H1 (cell line): ENCODE results near the gene ANKIB1. TPM values are rescaled to one million over a fixed set of nuclear protein-coding genes. Genes with fewer than 3 reads are reported as not detected.

Experiments used
- CTCF ChIA-PET: fragments of 300-600 bp; sonication (Branson Sonifier 250); formaldehyde crosslinking; loops from one replicate; lab custom pipeline; 2021; ENCODE audit not compliant: partially characterized antibody; lab: Charles Lee
- POLR2A ChIA-PET: fragments of 300-600 bp; sonication (Branson Sonifier 250); formaldehyde crosslinking; loops from one replicate; lab custom pipeline; 2021; ENCODE audit warnings: inconsistent platforms; ENCODE audit not compliant: partially characterized antibody; lab: Charles Lee
- DNase-seq, 2 experiments: peaks; one replicate each; pipeline versions ENCODE4 v3.0.0 to v3.0.0-alpha.2; 2010 to 2022; ENCODE audit warnings: low spot score in 2 of 2, low read depth in 1 of 2, mixed read lengths in 1 of 2
- FAIRE-seq: peaks from 2 replicates; lab custom pipeline; 2011; peaks lifted over from hg19 to GRCh38; lab: Jason Lieb, UNC
- H2AFZ ChIP-seq: 2 replicates; pipeline ENCODE4 v1.8.1; 2012; ENCODE audit warnings: low read length, inconsistent platforms
- H2AK5ac ChIP-seq: 2 replicates; pipeline ENCODE4 v1.6.1; 2013; ENCODE audit warnings: low read depth, low read length
- H2BK120ac ChIP-seq: replicated peaks from 2 replicates; pipeline ENCODE3; 2013; ENCODE audit warnings: low read depth, low read length, inconsistent platforms
- H2BK12ac ChIP-seq: 2 replicates; pipeline ENCODE4 v1.6.1; 2013; ENCODE audit warnings: low read depth, low read length
- H2BK15ac ChIP-seq: 2 replicates; pipeline ENCODE4 v1.6.1; 2013; ENCODE audit warnings: low read length
- H2BK20ac ChIP-seq: 2 replicates; pipeline ENCODE4 v1.6.1; 2013; ENCODE audit warnings: low read length
- H2BK5ac ChIP-seq: 2 replicates; pipeline ENCODE4 v1.6.1; 2013; ENCODE audit warnings: low read depth, low read length
- H3K14ac ChIP-seq: 2 replicates; pipeline ENCODE4 v1.6.1; 2013; ENCODE audit warnings: inconsistent platforms; ENCODE audit not compliant: insufficient read length
- H3K18ac ChIP-seq: 2 replicates; pipeline ENCODE4 v1.6.1; 2013; ENCODE audit warnings: low read length; ENCODE audit errors: extremely low read depth
- H3K23ac ChIP-seq: 2 replicates; pipeline ENCODE4 v1.6.1; 2013; ENCODE audit warnings: inconsistent platforms; ENCODE audit not compliant: insufficient read length
- H3K23me2 ChIP-seq: 2 replicates; pipeline ENCODE4 v1.6.1; 2013; ENCODE audit warnings: low read depth, low read length
- H3K27ac ChIP-seq: 2 replicates; pipeline ENCODE4 v1.6.1; 2011; ENCODE audit warnings: low read depth, low read length, inconsistent platforms
- H3K27me3 ChIP-seq, 4 experiments: replicated peaks in 1 of 4; 1 replicate in 1 of 4; 2 replicates in 3 of 4; pipeline versions ENCODE4 v1.6.1 to v1.8.1; 2011 to 2013; ENCODE audit warnings: low read length in 3 of 4, mild to moderate bottlenecking in 3 of 4, inconsistent platforms in 2 of 4, mixed read lengths in 2 of 4, moderate library complexity in 1 of 4; ENCODE audit not compliant: control insufficient read depth in 3 of 4, insufficient read depth in 3 of 4; ENCODE audit errors: extremely low read depth in 1 of 4
- H3K36me3 ChIP-seq, 4 experiments: 2 replicates each; pipeline versions ENCODE4 v1.6.1 to v1.8.1; 2011 to 2013; ENCODE audit warnings: mild to moderate bottlenecking in 4 of 4, low read length in 3 of 4, moderate library complexity in 2 of 4, control low read depth in 1 of 4, inconsistent platforms in 1 of 4; ENCODE audit not compliant: insufficient read depth in 4 of 4, control insufficient read depth in 2 of 4
- H3K4ac ChIP-seq: replicated peaks from 2 replicates; pipeline ENCODE3; 2013; ENCODE audit warnings: low read length, low read depth, mixed read lengths, inconsistent platforms; ENCODE audit not compliant: insufficient read length
- H3K4me1 ChIP-seq, 4 experiments: replicated peaks in 1 of 4; 1 replicate in 1 of 4; 2 replicates in 3 of 4; pipeline versions ENCODE4 v1.6.1 to v1.8.1; 2011 to 2013; ENCODE audit warnings: low read length in 3 of 4, inconsistent platforms in 2 of 4, mixed read lengths in 1 of 4; ENCODE audit not compliant: insufficient read depth in 4 of 4, control insufficient read depth in 3 of 4
- H3K4me2 ChIP-seq, 2 experiments: 2 replicates each; pipeline versions ENCODE4 v1.6.1 to v1.8.1; 2011 to 2013; ENCODE audit warnings: low read depth in 2 of 2, low read length in 2 of 2, control low read depth in 1 of 2, inconsistent platforms in 1 of 2, mild to moderate bottlenecking in 1 of 2; ENCODE audit not compliant: insufficient read depth in 1 of 2
- H3K4me3 ChIP-seq, 4 experiments: fragments of 200-600, 300-600 bp in 1 of 4; sonication (generic), shearing (Covaris generic), sonication (Bioruptor Twin) in 1 of 4; 2 replicates each; pipeline versions ENCODE4 v1.5.1 to v1.8.1; 2011 to 2016; ENCODE audit warnings: low read length in 4 of 4, low read depth in 3 of 4, control low read depth in 2 of 4, inconsistent platforms in 2 of 4, mild to moderate bottlenecking in 2 of 4, mixed read lengths in 1 of 4, moderate library complexity in 1 of 4; ENCODE audit not compliant: insufficient read depth in 2 of 4; ENCODE audit errors: extremely low read depth in 1 of 4
- H3K56ac ChIP-seq: replicated peaks from 2 replicates; pipeline ENCODE3; 2013; ENCODE audit warnings: low read depth, mild to moderate bottlenecking, mixed read lengths, low read length, inconsistent platforms; ENCODE audit not compliant: insufficient read length
- H3K79me1 ChIP-seq: 2 replicates; pipeline ENCODE4 v1.6.1; 2013; ENCODE audit warnings: low read depth, low read length, control low read depth
- H3K79me2 ChIP-seq, 2 experiments: 2 replicates each; pipeline versions ENCODE4 v1.6.1 to v1.8.1; 2012 to 2013; ENCODE audit warnings: low read length in 2 of 2, mild to moderate bottlenecking in 2 of 2, inconsistent platforms in 1 of 2; ENCODE audit not compliant: insufficient read depth in 2 of 2, control insufficient read depth in 1 of 2
- H3K9ac ChIP-seq, 4 experiments: replicated peaks in 1 of 4; 1 replicate in 1 of 4; 2 replicates in 3 of 4; pipeline versions ENCODE4 v1.6.1 to v1.8.1; 2011 to 2013; ENCODE audit warnings: low read depth in 3 of 4, low read length in 3 of 4, control low read depth in 2 of 4, mild to moderate bottlenecking in 2 of 4, moderate library complexity in 2 of 4, inconsistent platforms in 1 of 4; ENCODE audit errors: extremely low read depth in 1 of 4
- H3K9me3 ChIP-seq, 2 experiments: 2 replicates each; pipeline versions ENCODE4 v1.6.1 to v1.8.1; 2012 to 2013; ENCODE audit warnings: mild to moderate bottlenecking in 2 of 2, moderate library complexity in 2 of 2, control low read depth in 1 of 2, inconsistent platforms in 1 of 2, low read depth in 1 of 2, low read length in 1 of 2, mixed read lengths in 1 of 2; ENCODE audit not compliant: insufficient read depth in 2 of 2
- H4K20me1 ChIP-seq, 2 experiments: replicated peaks in 1 of 2; 2 replicates each; pipeline versions ENCODE3 to v1.8.1; 2011 to 2013; ENCODE audit warnings: inconsistent platforms in 2 of 2, low read length in 2 of 2, mild to moderate bottlenecking in 1 of 2; ENCODE audit not compliant: insufficient read depth in 2 of 2, control insufficient read depth in 1 of 2
- H4K5ac ChIP-seq: 2 replicates; pipeline ENCODE4 v1.6.1; 2013; ENCODE audit warnings: low read length, low read depth, mixed read lengths, inconsistent platforms; ENCODE audit not compliant: insufficient read length
- H4K8ac ChIP-seq: 2 replicates; pipeline ENCODE4 v1.8.0; 2013; ENCODE audit warnings: mild to moderate bottlenecking, moderate library complexity, low read length, inconsistent platforms; ENCODE audit not compliant: insufficient read depth; ENCODE audit errors: extremely low read depth
- H4K91ac ChIP-seq: replicated peaks from 2 replicates; pipeline ENCODE3; 2013; ENCODE audit warnings: low read length, mixed read lengths, inconsistent platforms; ENCODE audit not compliant: insufficient read length
- CTBP2 ChIP-seq: IDR thresholded peaks from 2 replicates; pipeline ENCODE4 v1.7.0; 2011; ENCODE audit warnings: borderline replicate concordance, mild to moderate bottlenecking, moderate library complexity, mixed read lengths, low read length; ENCODE audit not compliant: insufficient read depth, insufficient read length
- CTCF ChIP-seq, 3 experiments: IDR thresholded peaks; 1 replicate in 2 of 3; 2 replicates in 1 of 3; pipeline versions ENCODE4 v1.5.1 to v1.6.1; 2011; ENCODE audit warnings: low read length in 3 of 3, mild to moderate bottlenecking in 3 of 3, inconsistent platforms in 2 of 3, low read depth in 1 of 3, moderate library complexity in 1 of 3; ENCODE audit not compliant: insufficient read depth in 1 of 3; ENCODE audit errors: control extremely low read depth in 1 of 3
- HDAC6 ChIP-seq: IDR thresholded peaks from one replicate; pipeline ENCODE4 v1.7.1; 2012; ENCODE audit warnings: low read depth, mild to moderate bottlenecking, inconsistent platforms, low read length, moderate library complexity
- POLR2AphosphoS5 ChIP-seq: IDR thresholded peaks from 2 replicates; pipeline ENCODE4 v1.6.1; 2011; ENCODE audit warnings: low read depth, low read length
- SIN3A ChIP-seq, 2 experiments: IDR thresholded peaks in 1 of 2; conservative IDR thresholded peaks in 1 of 2; 2 replicates each; pipeline ENCODE4 v1.6.1; 2011 to 2012; ENCODE audit warnings: low read length in 2 of 2, improper control_type of control experiment in 1 of 2, low read depth in 1 of 2, mild to moderate bottlenecking in 1 of 2
- TAF1 ChIP-seq: IDR thresholded peaks from 2 replicates; pipeline ENCODE4 v1.6.1; 2011; ENCODE audit warnings: mild to moderate bottlenecking, low read depth, low read length
- WGBS, 2 experiments: shearing (Covaris generic) in 1 of 2; methylation state at CpG; one replicate each; pipeline versions ENCODE4 v1.1.6 to v1.1.7; 2013 to 2015; ENCODE audit warnings: low lambda C conversion rate in 2 of 2, mixed read lengths in 2 of 2, inconsistent platforms in 1 of 2, low coverage in 1 of 2, missing lambda C conversion rate in 1 of 2; ENCODE audit not compliant: insufficient replicate concordance in 2 of 2, insufficient coverage in 1 of 2, insufficient read length in 1 of 2; ENCODE audit errors: extremely low coverage in 1 of 2, missing lambda C conversion rate in 1 of 2; 5-methylcytosine and 5-hydroxymethylcytosine counted together
- polyA plus RNA-seq, 7 experiments: library from polyadenylated mRNA; depleted of rRNA in 3 of 7; stranded (reverse) in 5 of 7; unstranded in 2 of 7; fragments of >200 nt in 5 of 7; fragments of 200-250 nt in 2 of 7; gene quantifications; 1 replicate in 5 of 7; 2 replicates in 1 of 7; 4 replicates in 1 of 7; pipeline versions ENCODE4 v1.2.1 to v1.2.3, GENCODE V29; 2011 to 2013; ENCODE audit warnings: missing spikeins in 2 of 7, mixed read lengths in 2 of 7
- total RNA-seq: library from RNA; stranded (reverse); fragmentation: NEBNext Ultra II Directional; extraction: Animal tissue kit (Norgen Biotek cat#: 25700); gene quantifications from 2 replicates; pipeline ENCODE4 v1.2.1, GENCODE V29; 2021

ANKIB1 gene
- total and polyA plus RNA-seq, 2 of the 8 experiments (the other 6 are each of a cell fraction or from before 2014, with no cell fraction given): 19.2 to 43.0 TPM

- ChIA-PET CTCF (interaction anchor here (1.4 kb wide), 1 partner anchor 171 kb away, joined by 3 read pairs; the partner anchor contains the start of gene GATAD1), POLR2A (no interaction called here)
- peaks cover 5% of the 10 kb centered on the region; the same call in 1 of the 2 replicates for H3K79me1 ChIP-seq
- no peak overlapping the region for H3K4me2 ChIP-seq
- H3K4ac ChIP-seq: no peak overlapping the region
- no peak for DNase-seq
- H4K5ac ChIP-seq: no peak overlapping the region
- H3K36me3 ChIP-seq: no peaks in the 10 kb centered on the region
- H2BK5ac ChIP-seq: no peak overlapping the region
- no peak overlapping the region for H2BK15ac ChIP-seq
- H3K79me2 ChIP-seq: peaks cover 6 to 61% of the 10 kb centered on the region in 2 experiments; a peak in 3 of 4 replicates
- H3K9me3 ChIP-seq: no peaks in the 10 kb centered on the region
- no peaks in the 10 kb centered on the region for H3K27me3 ChIP-seq
- 93% methylated on average over 2 of the region's 2 CpGs; no CpG with 5 or more reads in 1 of the 2 experiments for WGBS, 2 experiments
- H3K4me1 ChIP-seq: peaks cover 4 to 10% (median 6%) of the 10 kb centered on the region in 4 experiments
- no peak overlapping the region for H4K91ac ChIP-seq
- H4K8ac ChIP-seq: no peak overlapping the region
- no peaks in the 10 kb centered on the region for H3K23me2 ChIP-seq
- no peak overlapping the region for H3K14ac ChIP-seq
- H4K20me1 ChIP-seq: peaks cover 5 to 8% of the 10 kb centered on the region in 2 experiments
- no peak overlapping the region for H2BK120ac ChIP-seq
- no peak overlapping the region for H2BK20ac ChIP-seq
- H3K27ac ChIP-seq: no peak overlapping the region
- H3K4me3 ChIP-seq: no peak overlapping the region
- H3K18ac ChIP-seq: no peak overlapping the region
- no peak overlapping the region for H3K9ac ChIP-seq
- H3K56ac ChIP-seq: no peak overlapping the region
- no peak overlapping the region for H2BK12ac ChIP-seq
- FAIRE-seq: no peak
- H2AFZ ChIP-seq: no peak overlapping the region
- no peak overlapping the region for H2AK5ac ChIP-seq
- no peak overlapping the region for H3K23ac ChIP-seq
- TF ChIP-seq POLR2AphosphoS5: no peak
- TF ChIP-seq CTBP2: no peak
- no peak for TF ChIP-seq HDAC6
- no peak for TF ChIP-seq CTCF (IDR thresholded peaks at IDR 0.05; ENCODE audit: control extremely low read depth in 1 of 3, insufficient read depth in 1 of 3, low read depth in 1 of 3, low read length in 3 of 3)
- no peak for TF ChIP-seq TAF1
- TF ChIP-seq SIN3A (conservative IDR thresholded peaks at IDR 0.05 in 1 of 2, IDR thresholded peaks at IDR 0.05 in 1 of 2; ENCODE audit: low read depth in 1 of 2, low read length in 2 of 2): no peak
Observed at GRCh38 chr7:92276460-92276864, 30.7 kb downstream of the ANKIB1 start.
